Hepatocyte (in vitro differentiated cells): ENCODE results near the gene SMIM21. TPM values are rescaled to one million over a fixed set of nuclear protein-coding genes. Genes with fewer than 3 reads are reported as not detected.

Experiments
- DNase-seq: peaks from one replicate; pipeline ENCODE4 v3.0.0-alpha.2; 2016; ENCODE audit warnings: low spot score
- H2AFZ ChIP-seq: fragments of 200-600 bp; sonication (generic); 2 replicates; pipeline ENCODE4 v1.6.0; 2016; ENCODE audit warnings: antibody characterized with exemption, mild to moderate bottlenecking
- H3K27ac ChIP-seq: fragments of 200-600 bp; sonication (generic); 2 replicates; pipeline ENCODE4 v1.5.1; 2016; ENCODE audit warnings: mild to moderate bottlenecking
- H3K27me3 ChIP-seq: fragments of 200-600 bp; sonication (generic); 2 replicates; pipeline ENCODE4 v1.6.1; 2016
- H3K36me3 ChIP-seq: fragments of 200-600 bp; sonication (generic); replicated peaks from 2 replicates; pipeline ENCODE4 v1.5.1; 2016; ENCODE audit warnings: low read depth; ENCODE audit not compliant: insufficient read depth
- H3K4me1 ChIP-seq: fragments of 200-600 bp; sonication (generic); 2 replicates; pipeline ENCODE4 v1.5.1; 2016; ENCODE audit warnings: mild to moderate bottlenecking, moderate library complexity; ENCODE audit not compliant: insufficient read depth
- H3K4me2 ChIP-seq: fragments of 200-600 bp; sonication (generic); 2 replicates; pipeline ENCODE4 v1.6.0; 2016
- H3K4me3 ChIP-seq: fragments of 200-600 bp; sonication (generic); 2 replicates; pipeline ENCODE4 v1.5.1; 2016; ENCODE audit warnings: mild to moderate bottlenecking
- H3K79me2 ChIP-seq: fragments of 200-600 bp; sonication (generic); 2 replicates; pipeline ENCODE4 v1.6.0; 2017; ENCODE audit warnings: mild to moderate bottlenecking
- H3K9me2 ChIP-seq: fragments of 200-600 bp; sonication (generic); replicated peaks from 2 replicates; pipeline ENCODE4 v1.6.0; 2017; ENCODE audit warnings: mild to moderate bottlenecking; ENCODE audit not compliant: insufficient read depth
- H3K9me3 ChIP-seq: fragments of 200-600 bp; sonication (generic); 2 replicates; pipeline ENCODE4 v1.5.1; 2016; ENCODE audit warnings: low read depth, mild to moderate bottlenecking
- H4K20me1 ChIP-seq: fragments of 200-600 bp; sonication (generic); 2 replicates; pipeline ENCODE4 v1.6.0; 2016; ENCODE audit warnings: mild to moderate bottlenecking; ENCODE audit not compliant: insufficient read depth, poor library complexity, severe bottlenecking
- EZH2 ChIP-seq: fragments of 200-600 bp; sonication (generic); IDR thresholded peaks from 2 replicates; pipeline ENCODE4 v1.6.1; 2016; ENCODE audit warnings: antibody characterized with exemption, mild to moderate bottlenecking, borderline replicate concordance
- EZH2phosphoT487 ChIP-seq: fragments of 200-600 bp; sonication (generic); IDR thresholded peaks from one replicate; pipeline ENCODE4 v1.6.1; 2018; ENCODE audit warnings: antibody characterized with exemption, mild to moderate bottlenecking, low read depth, moderate library complexity; ENCODE audit not compliant: unreplicated experiment, severe bottlenecking
- WGBS: methylation state at CpG from one replicate; pipeline ENCODE4 v1.1.6; 2016; ENCODE audit warnings: low lambda C conversion rate; ENCODE audit errors: missing lambda C conversion rate; 5-methylcytosine and 5-hydroxymethylcytosine counted together
- polyA plus RNA-seq: library from polyadenylated mRNA; unstranded; fragments of >200 nt; fragmentation: Nextera tagmentation; extraction: Ambion mirVana; gene quantifications from 2 replicates; pipeline ENCODE4 v1.2.1, GENCODE V29; 2016
- total RNA-seq: library from RNA; depleted of rRNA; stranded (reverse); fragments of >200 nt; gene quantifications from 2 replicates; pipeline ENCODE4 v1.2.3, GENCODE V29; 2014
- TF ChIP-seq, protein P1 (sequence below): fragments of 200-600 bp; sonication (generic); IDR thresholded peaks from 2 replicates; pipeline ENCODE4 v1.5.1; 2016; ENCODE audit warnings: antibody characterized with exemption, mild to moderate bottlenecking; ENCODE audit not compliant: poor library complexity

The SMIM21 gene
- total and polyA plus RNA-seq, 2 experiments from 2014 or later: not detected

DNA sequence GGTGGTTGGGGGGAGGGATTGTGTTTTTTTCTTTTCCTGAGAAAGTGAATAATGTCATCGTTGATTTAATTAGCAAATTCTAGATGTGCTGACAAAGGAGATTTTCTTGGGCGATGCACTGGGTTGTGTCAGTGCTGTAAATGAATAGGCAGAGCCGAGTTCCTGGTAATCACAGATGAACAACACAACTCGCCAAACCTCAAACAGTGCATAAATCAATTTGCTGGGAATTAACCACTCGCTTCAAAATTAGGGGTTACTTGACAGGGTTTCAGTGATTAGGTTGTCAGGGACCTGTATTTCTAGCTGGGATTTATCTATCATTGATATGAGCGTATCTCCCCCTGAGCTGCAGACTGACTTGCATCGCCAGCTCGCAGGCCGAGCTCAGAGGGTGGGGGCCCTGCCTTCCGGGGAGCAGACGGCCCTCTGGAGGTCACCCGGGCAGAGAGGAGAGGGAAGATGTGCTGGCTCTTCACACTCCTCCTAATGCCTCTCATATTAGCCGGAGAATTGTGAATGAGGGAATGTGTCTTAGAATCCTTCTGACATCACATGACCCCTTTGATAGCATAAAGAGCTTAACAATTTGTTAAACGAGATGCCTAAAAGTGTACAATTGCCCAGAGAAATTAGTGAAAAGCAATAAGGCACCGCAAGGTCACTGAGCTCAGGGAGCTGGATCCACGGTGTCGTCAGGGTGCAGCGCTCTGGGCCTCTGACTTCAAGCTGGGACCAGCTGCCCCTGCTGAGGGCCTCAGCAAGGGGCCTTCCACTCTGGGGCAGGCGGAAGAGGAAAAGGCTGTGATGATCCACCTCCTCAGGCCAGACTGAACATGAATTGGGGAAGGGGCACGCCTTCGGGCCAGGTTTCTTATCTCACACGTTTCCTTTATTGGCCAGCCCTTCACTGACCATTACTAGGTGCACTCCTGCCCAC, 48.9 kb downstream of the SMIM21 start:
- H3K79me2 ChIP-seq: no peaks in the 10 kb centered on the region
- no peaks in the 10 kb centered on the region for H3K9me2 ChIP-seq
- 77% methylated on average over 22 of the region's 22 CpGs for WGBS
- no peaks in the 10 kb centered on the region for H3K36me3 ChIP-seq
- no peak overlapping the region for H3K4me2 ChIP-seq
- no peaks in the 10 kb centered on the region for H3K27me3 ChIP-seq
- H3K4me1 ChIP-seq: no peaks in the 10 kb centered on the region
- H3K27ac ChIP-seq: no peak overlapping the region
- H3K9me3 ChIP-seq: no peaks in the 10 kb centered on the region
- DNase-seq: no peak
- H3K4me3 ChIP-seq: no peak overlapping the region
- no peak overlapping the region for H2AFZ ChIP-seq
- H4K20me1 ChIP-seq: no peaks in the 10 kb centered on the region
- TF ChIP-seq EZH2 (no peak), EZH2phosphoT487 (no peak)
- TF ChIP-seq, protein P1, sequence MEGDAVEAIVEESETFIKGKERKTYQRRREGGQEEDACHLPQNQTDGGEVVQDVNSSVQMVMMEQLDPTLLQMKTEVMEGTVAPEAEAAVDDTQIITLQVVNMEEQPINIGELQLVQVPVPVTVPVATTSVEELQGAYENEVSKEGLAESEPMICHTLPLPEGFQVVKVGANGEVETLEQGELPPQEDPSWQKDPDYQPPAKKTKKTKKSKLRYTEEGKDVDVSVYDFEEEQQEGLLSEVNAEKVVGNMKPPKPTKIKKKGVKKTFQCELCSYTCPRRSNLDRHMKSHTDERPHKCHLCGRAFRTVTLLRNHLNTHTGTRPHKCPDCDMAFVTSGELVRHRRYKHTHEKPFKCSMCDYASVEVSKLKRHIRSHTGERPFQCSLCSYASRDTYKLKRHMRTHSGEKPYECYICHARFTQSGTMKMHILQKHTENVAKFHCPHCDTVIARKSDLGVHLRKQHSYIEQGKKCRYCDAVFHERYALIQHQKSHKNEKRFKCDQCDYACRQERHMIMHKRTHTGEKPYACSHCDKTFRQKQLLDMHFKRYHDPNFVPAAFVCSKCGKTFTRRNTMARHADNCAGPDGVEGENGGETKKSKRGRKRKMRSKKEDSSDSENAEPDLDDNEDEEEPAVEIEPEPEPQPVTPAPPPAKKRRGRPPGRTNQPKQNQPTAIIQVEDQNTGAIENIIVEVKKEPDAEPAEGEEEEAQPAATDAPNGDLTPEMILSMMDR: no peak

GRCh38 chr18:75377926-75378325, 49.6 kb downstream of the SMIM21 start:
- no peak overlapping the region for H2AFZ ChIP-seq
- no peak overlapping the region for H3K4me3 ChIP-seq
- no peaks in the 10 kb centered on the region for H3K4me1 ChIP-seq
- no peaks in the 10 kb centered on the region for H3K9me2 ChIP-seq
- H3K27me3 ChIP-seq: no peaks in the 10 kb centered on the region
- no peak overlapping the region for H3K27ac ChIP-seq
- H3K9me3 ChIP-seq: no peaks in the 10 kb centered on the region
- H4K20me1 ChIP-seq: no peaks in the 10 kb centered on the region
- H3K4me2 ChIP-seq: no peak overlapping the region
- 94% methylated on average over 10 of the region's 10 CpGs for WGBS
- no peak for TF ChIP-seq EZH2
- TF ChIP-seq EZH2phosphoT487: no peak
- H3K79me2 ChIP-seq: no peaks in the 10 kb centered on the region
- no peak for DNase-seq
- H3K36me3 ChIP-seq: no peaks in the 10 kb centered on the region

- Histone ChIP-seq H3K4me2 (no peak overlapping the region), H4K20me1 (no peaks in the 10 kb centered on the region), H3K4me3 (no peak overlapping the region), H3K27me3 (no peaks in the 10 kb centered on the region), H3K9me3 (no peaks in the 10 kb centered on the region), H3K9me2 (no peaks in the 10 kb centered on the region), H3K36me3 (no peaks in the 10 kb centered on the region), H2AFZ (no peak overlapping the region), H3K79me2 (no peaks in the 10 kb centered on the region), H3K4me1 (no peaks in the 10 kb centered on the region), H3K27ac (no peak overlapping the region)
- WGBS: 77% methylated on average over 2 of the region's 2 CpGs
- no peak for DNase-seq
- TF ChIP-seq, protein P1: no peak
- TF ChIP-seq EZH2phosphoT487 (no peak), EZH2 (no peak)
Observed at GRCh38 chr18:75377258-75377657, 50.2 kb downstream of the SMIM21 start.

- Histone ChIP-seq H4K20me1 (no peaks in the 10 kb centered on the region), H3K27me3 (no peaks in the 10 kb centered on the region), H3K9me3 (no peaks in the 10 kb centered on the region), H2AFZ (no peak overlapping the region), H3K27ac (no peak overlapping the region), H3K36me3 (no peaks in the 10 kb centered on the region), H3K79me2 (no peaks in the 10 kb centered on the region), H3K4me1 (no peaks in the 10 kb centered on the region), H3K4me2 (no peak overlapping the region), H3K4me3 (no peak overlapping the region), H3K9me2 (no peaks in the 10 kb centered on the region)
- no peak for DNase-seq
- TF ChIP-seq EZH2: no peak
- no peak for TF ChIP-seq EZH2phosphoT487
- WGBS: 76% methylated on average over 3 of the region's 3 CpGs
Observed at GRCh38 chr18:75376004-75376403, 51.5 kb downstream of the SMIM21 start.
